H9 (cell line): ENCODE data around the gene POLR3F. TPM values are rescaled to one million over a fixed set of nuclear protein-coding genes. Genes with fewer than 3 reads are reported as not detected.

Source experiments
- DNase-seq: peaks from one replicate; pipeline ENCODE4 v3.0.0-alpha.2; 2017
- H2AFZ ChIP-seq: one replicate; pipeline ENCODE4 v1.6.1; 2013; ENCODE audit warnings: mild to moderate bottlenecking, low read length, control low read depth, moderate library complexity
- H2AK5ac ChIP-seq: 2 replicates; pipeline ENCODE4 v1.6.1; 2013; ENCODE audit warnings: low read length, control low read depth, mixed read lengths; ENCODE audit not compliant: insufficient read length
- H2BK120ac ChIP-seq: one replicate; pipeline ENCODE4 v1.6.1; 2013; ENCODE audit warnings: low read depth, mild to moderate bottlenecking, low read length, control low read depth, inconsistent platforms; ENCODE audit not compliant: poor library complexity, severe bottlenecking
- H2BK12ac ChIP-seq: 2 replicates; pipeline ENCODE4 v1.6.1; 2013; ENCODE audit warnings: low read length, control low read depth, mixed read lengths, low read depth; ENCODE audit not compliant: insufficient read length
- H2BK15ac ChIP-seq: 2 replicates; pipeline ENCODE4 v1.6.1; 2013; ENCODE audit warnings: low read depth, low read length, control low read depth
- H2BK20ac ChIP-seq: one replicate; pipeline ENCODE4 v1.6.1; 2013; ENCODE audit warnings: low read depth, mild to moderate bottlenecking, low read length, control low read depth, inconsistent platforms; ENCODE audit not compliant: poor library complexity, severe bottlenecking
- H2BK5ac ChIP-seq: 2 replicates; pipeline ENCODE4 v1.6.1; 2013; ENCODE audit warnings: low read length, control low read depth, mixed read lengths; ENCODE audit not compliant: insufficient read length
- H3K14ac ChIP-seq: 2 replicates; pipeline ENCODE4 v1.6.1; 2013; ENCODE audit warnings: low read length, control low read depth; ENCODE audit not compliant: insufficient read depth
- H3K18ac ChIP-seq: 2 replicates; pipeline ENCODE4 v1.6.1; 2013; ENCODE audit warnings: low read depth, mild to moderate bottlenecking, mixed read lengths, low read length, control low read depth; ENCODE audit not compliant: insufficient read length
- H3K23ac ChIP-seq: 2 replicates; pipeline ENCODE4 v1.6.1; 2013; ENCODE audit warnings: low read length, control low read depth, mixed read lengths, low read depth; ENCODE audit not compliant: insufficient read length
- H3K23me2 ChIP-seq: 2 replicates; pipeline ENCODE4 v1.6.1; 2013; ENCODE audit warnings: low read depth, mild to moderate bottlenecking, mixed read lengths, low read length, control low read depth; ENCODE audit not compliant: insufficient read length, poor library complexity, severe bottlenecking
- H3K27ac ChIP-seq: 2 replicates; pipeline ENCODE4 v1.5.1; 2013; ENCODE audit warnings: low read length, control low read depth, mixed read lengths, low read depth; ENCODE audit not compliant: insufficient read length
- H3K27me3 ChIP-seq: 2 replicates; pipeline ENCODE4 v1.6.1; 2013; ENCODE audit warnings: low read length, control low read depth, inconsistent platforms; ENCODE audit not compliant: insufficient read depth
- H3K4ac ChIP-seq: 2 replicates; pipeline ENCODE4 v1.6.1; 2013; ENCODE audit warnings: low read depth, mild to moderate bottlenecking, control low read depth, inconsistent platforms, low read length, moderate library complexity
- H3K4me1 ChIP-seq: 2 replicates; pipeline ENCODE4 v1.6.1; 2013; ENCODE audit warnings: low read length, control low read depth, inconsistent platforms; ENCODE audit not compliant: insufficient read depth
- H3K4me2 ChIP-seq: 2 replicates; pipeline ENCODE4 v1.6.1; 2013; ENCODE audit warnings: low read length, control low read depth, mixed read lengths; ENCODE audit not compliant: insufficient read length, insufficient read depth
- H3K56ac ChIP-seq: 2 replicates; pipeline ENCODE4 v1.6.1; 2013; ENCODE audit warnings: low read depth, mild to moderate bottlenecking, mixed read lengths, low read length, control low read depth; ENCODE audit not compliant: insufficient read length
- H3K79me1 ChIP-seq: 2 replicates; pipeline ENCODE4 v1.6.1; 2013; ENCODE audit warnings: low read depth, mild to moderate bottlenecking, moderate library complexity, low read length, control low read depth, inconsistent platforms; ENCODE audit not compliant: insufficient read depth, poor library complexity, severe bottlenecking
- H3K79me2 ChIP-seq: 2 replicates; pipeline ENCODE4 v1.6.1; 2013; ENCODE audit warnings: low read length, control low read depth, inconsistent platforms; ENCODE audit not compliant: insufficient read depth
- H3K9ac ChIP-seq: 2 replicates; pipeline ENCODE4 v1.6.1; 2013; ENCODE audit warnings: low read length, control low read depth, mixed read lengths; ENCODE audit not compliant: insufficient read length; ENCODE audit errors: extremely low read depth
- H3K9me3 ChIP-seq: one replicate; pipeline ENCODE4 v1.6.1; 2013; ENCODE audit warnings: low read depth, low read length, inconsistent platforms; ENCODE audit not compliant: control insufficient read depth
- H3T11ph ChIP-seq: one replicate; pipeline ENCODE4 v1.6.1; 2013; ENCODE audit warnings: mild to moderate bottlenecking, low read length, control low read depth, inconsistent platforms
- H4K20me1 ChIP-seq: one replicate; pipeline ENCODE4 v1.6.1; 2013; ENCODE audit not compliant: control insufficient read depth, insufficient read length, insufficient read depth
- H4K5ac ChIP-seq: 2 replicates; pipeline ENCODE4 v1.6.1; 2013; ENCODE audit warnings: low read depth, mild to moderate bottlenecking, mixed read lengths, low read length, control low read depth; ENCODE audit not compliant: insufficient read length
- H4K8ac ChIP-seq: replicated peaks from 2 replicates; pipeline ENCODE4 v1.6.1; 2013; ENCODE audit warnings: low read length, control low read depth, mixed read lengths, low read depth; ENCODE audit not compliant: insufficient read length
- H4K91ac ChIP-seq: 2 replicates; pipeline ENCODE4 v1.6.1; 2013; ENCODE audit warnings: low read depth, mild to moderate bottlenecking, moderate library complexity, mixed read lengths, low read length, control low read depth; ENCODE audit not compliant: insufficient read length
- H3K27ac Mint-ChIP-seq, 3 experiments: 2 replicates in 2 of 3; 3 replicates in 1 of 3; pipeline ENCODE4 v1.8.0; 2020 to 2021; ENCODE audit warnings: mixed read lengths in 3 of 3, mild to moderate bottlenecking in 1 of 3, moderate library complexity in 1 of 3
- H3K27me3 Mint-ChIP-seq: 2 replicates; pipeline ENCODE4 v1.8.0; 2021; ENCODE audit warnings: low read depth, mild to moderate bottlenecking, moderate library complexity, mixed read lengths
- H3K36me3 Mint-ChIP-seq, 3 experiments: 2 replicates in 2 of 3; 3 replicates in 1 of 3; pipeline ENCODE4 v1.8.0; 2020 to 2021; ENCODE audit warnings: low read depth in 3 of 3, mixed read lengths in 3 of 3; ENCODE audit not compliant: insufficient read depth in 1 of 3
- H3K4me1 Mint-ChIP-seq, 2 experiments: 2 replicates each; pipeline ENCODE4 v1.8.0; 2020; ENCODE audit warnings: mixed read lengths in 2 of 2
- H3K4me3 Mint-ChIP-seq, 2 experiments: 2 replicates in 1 of 2; 3 replicates in 1 of 2; pipeline ENCODE4 v1.8.0; 2020 to 2021; ENCODE audit warnings: mild to moderate bottlenecking in 2 of 2, mixed read lengths in 2 of 2, moderate library complexity in 1 of 2
- H3K9me3 Mint-ChIP-seq, 2 experiments: 2 replicates in 1 of 2; 3 replicates in 1 of 2; pipeline ENCODE4 v1.8.0; 2020; ENCODE audit warnings: mild to moderate bottlenecking in 2 of 2, mixed read lengths in 2 of 2, moderate library complexity in 1 of 2
- CTCF ChIP-seq: fragments of 200-600 bp; sonication (generic); conservative IDR thresholded peaks from 3 replicates; pipeline ENCODE4 v1.8.0; 2021; ENCODE audit warnings: antibody characterized with exemption, mild to moderate bottlenecking
- WGBS: extraction: QIAGEN DNeasy Blood & Tissue Kit; methylation state at CpG from one replicate; pipeline ENCODE4 v1.1.7; 2013; ENCODE audit warnings: missing lambda C conversion rate, low lambda C conversion rate, mixed read lengths; ENCODE audit not compliant: insufficient read length; ENCODE audit errors: extremely low coverage; 5-methylcytosine and 5-hydroxymethylcytosine counted together
- total RNA-seq: library from RNA; stranded (reverse); gene quantifications from 2 replicates; pipeline ENCODE4 v1.2.1, GENCODE V29; 2021

The POLR3F gene
- total RNA-seq, 1 experiment from 2014 or later: 16.1 TPM

- no peak for DNase-seq
- Histone ChIP-seq H3K27me3 (no peaks in the 10 kb centered on the region), H3K18ac (no peak overlapping the region), H3K9me3 (no peaks in the 10 kb centered on the region), H2AFZ (no peak overlapping the region), H2BK12ac (no peak overlapping the region), H3K9ac (no peak overlapping the region), H3T11ph (no peak overlapping the region), H3K79me1 (no peaks in the 10 kb centered on the region), H2BK15ac (no peak overlapping the region), H3K56ac (no peak overlapping the region), H2BK20ac (no peak overlapping the region), H3K23ac (no peak overlapping the region), H3K27ac (no peak overlapping the region), H4K5ac (no peak overlapping the region), H3K79me2 (peaks cover 5% of the 10 kb centered on the region; the same call in 1 of the 2 replicates), H4K91ac (no peak overlapping the region), H2AK5ac (no peak overlapping the region), H3K23me2 (peaks cover 9% of the 10 kb centered on the region), H3K14ac (no peak overlapping the region), H3K4me1 (no peaks in the 10 kb centered on the region), H2BK120ac (no peak overlapping the region), H4K20me1 (no peaks in the 10 kb centered on the region), H3K4me2 (no peak overlapping the region), H3K4ac (no peak overlapping the region), H2BK5ac (no peak overlapping the region), H4K8ac (no peak overlapping the region)
- Mint-ChIP-seq H3K36me3 (peaks cover 18 to 50% (median 48%) of the 10 kb centered on the region in 3 experiments; a peak in 5 of 7 replicates), H3K27ac (no peak overlapping the region), H3K27me3 (no peaks in the 10 kb centered on the region; the same call in 1 of the 2 replicates), H3K4me1 (peaks cover 12 to 14% of the 10 kb centered on the region in 2 experiments), H3K4me3 (no peak overlapping the region), H3K9me3 (no peaks in the 10 kb centered on the region)
- WGBS: no CpG with 5 or more reads among the region's 1 CpG
- TF ChIP-seq CTCF: no peak
These were observed 44.4 kb downstream of the POLR3F start for GRCh38 chr20:18511571-18511970.
